HG02938 (cell line): ENCODE results near the gene SYTL3.
"Not testable (repeated sequence)": the region's sequence is repeated elsewhere in the genome, so short reads cannot be mapped to it uniquely, and the experiment has no call there.

Experiments used
- ATAC-seq: cut with Tn5 transposase; IDR thresholded peaks from one replicate; pipeline ENCODE4 v1.9.1; 2021; ENCODE audit warnings: mild to moderate bottlenecking, moderate library complexity; ENCODE audit not compliant: unreplicated experiment

The SYTL3 gene

GRCh38 chr6:158686791-158687381 lies 37.0 kb downstream of the SYTL3 start:
- peak; percentile 93 for ATAC-seq

GRCh38 chr6:158687506-158687905 lies 37.7 kb downstream of the SYTL3 start:
- ATAC-seq: no peak

GRCh38 chr6:158688860-158689259 lies 39.0 kb downstream of the SYTL3 start:
- ATAC-seq: no peak

- ATAC-seq: no peak
Measured at GRCh38 chr6:158694913-158695312, 45.1 kb downstream of the SYTL3 start.

GRCh38 chr6:158697811-158698210 lies 48.0 kb downstream of the SYTL3 start:
- ATAC-seq: no peak

GRCh38 chr6:158698931-158699330 lies 49.1 kb downstream of the SYTL3 start:
- no peak for ATAC-seq

GRCh38 chr6:158701268-158701667 lies 51.4 kb downstream of the SYTL3 start:
- not testable (repeated sequence) for ATAC-seq

GRCh38 chr6:158703111-158703836 lies 53.4 kb downstream of the SYTL3 start:
- ATAC-seq: no peak

- peak; percentile 94 for ATAC-seq
Measured at GRCh38 chr6:158703837-158704822, 54.3 kb downstream of the SYTL3 start.

- no peak for ATAC-seq
Measured at GRCh38 chr6:158705386-158706126, 55.7 kb downstream of the SYTL3 start.

GRCh38 chr6:158706369-158706982 lies 56.6 kb downstream of the SYTL3 start:
- no peak for ATAC-seq

- no peak for ATAC-seq
Measured at GRCh38 chr6:158707120-158707820, 57.4 kb downstream of the SYTL3 start.

- ATAC-seq: no peak
Measured at GRCh38 chr6:158707821-158708195, 58.0 kb downstream of the SYTL3 start.

GRCh38 chr6:158708239-158708638 lies 58.4 kb downstream of the SYTL3 start:
- ATAC-seq: no peak

GRCh38 chr6:158709809-158710208 lies 60.0 kb downstream of the SYTL3 start:
- no peak for ATAC-seq

- ATAC-seq: no peak
Measured at GRCh38 chr6:158711264-158711663, 61.4 kb downstream of the SYTL3 start.

GRCh38 chr6:158713469-158713868 lies 63.6 kb downstream of the SYTL3 start:
- ATAC-seq: no peak

GRCh38 chr6:158714706-158715105 lies 64.9 kb downstream of the SYTL3 start:
- no peak for ATAC-seq
